ENCODE measurements around the gene PRR12.

PRR12 gene

DNA sequence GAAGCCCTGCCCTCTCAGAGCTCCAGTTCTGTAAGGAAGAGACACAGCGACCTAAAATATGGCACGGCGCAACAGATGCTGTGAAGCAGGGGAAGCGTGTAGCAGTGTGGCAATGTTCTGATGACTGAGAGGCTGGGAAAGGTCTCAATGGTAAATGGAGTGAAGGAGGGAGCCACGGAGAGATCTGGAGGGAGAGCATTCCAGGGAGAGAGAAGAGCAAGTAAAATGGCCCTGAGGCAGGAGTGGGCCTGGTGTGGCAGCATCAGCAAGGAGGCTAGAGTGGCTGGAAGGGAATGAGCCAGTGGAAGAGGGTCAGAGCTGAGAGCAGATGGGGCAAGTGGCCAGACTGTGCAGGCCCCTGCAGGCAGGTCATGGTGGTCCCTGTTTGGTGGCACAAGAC lies 46.8 kb upstream of the PRR12 start:
- POLR2A ChIA-PET, result interaction anchor here (0.8 kb wide), 1 partner anchor 32 kb away, joined by 9 read pairs; no protein-coding TSS in a partner anchor
- H3K27ac ChIP-seq (ENCODE audit: extremely low read depth, low read depth, low read length), result 0 out of 2 replicates have a peak overlapping the region, but pooled peaks have one; percentile 9
- peaks cover 9% of the 10 kb centered on the region for H3K4me1 ChIP-seq (ENCODE audit: control insufficient read depth, insufficient read depth, low read length)
- CTCF ChIA-PET, result interaction anchor here (0.6 to 11.7 kb wide), 3 partner anchors 31 to 42 kb away, joined by 3 to 299 read pairs (median 5); no protein-coding TSS in a partner anchor
- peaks cover 3 to 12% of the 10 kb centered on the region in 2 experiments; a peak in 2 of 3 replicates for H3K36me3 ChIP-seq (ENCODE audit: control insufficient read depth in 2 of 2, insufficient read depth in 1 of 2, low read length in 2 of 2)
- no peaks in the 10 kb centered on the region for H3K9me3 ChIP-seq (ENCODE audit: control insufficient read depth, insufficient read depth, low read depth, low read length)
- H3K4me3 ChIP-seq (ENCODE audit: low read depth, low read length), result no peak overlapping the region
- TF ChIP-seq ZNF501 (tag by site-specific recombination; IDR thresholded peaks at IDR 0.05) (no peak), ZBTB17 (tag by site-specific recombination; IDR thresholded peaks at IDR 0.05) (no peak), BCL11B (tag by site-specific recombination; IDR thresholded peaks at IDR 0.05; ENCODE audit: low read depth) (no peak), ZNF433 (tag by site-specific recombination; IDR thresholded peaks at IDR 0.05; ENCODE audit: low read depth) (no peak), ZNF2 (tag by site-specific recombination; IDR thresholded peaks at IDR 0.05) (no peak), REPIN1 (tag by site-specific recombination; IDR thresholded peaks at IDR 0.05; ENCODE audit: low read depth) (no peak), ZNF19 (tag by site-specific recombination; IDR thresholded peaks at IDR 0.05; ENCODE audit: low read depth) (no peak), ZNF155 (tag by site-specific recombination; IDR thresholded peaks at IDR 0.05) (no peak), ZNF555 (tag by site-specific recombination; conservative IDR thresholded peaks at IDR 0.05) (no peak), KLF10 (tag by site-specific recombination; IDR thresholded peaks at IDR 0.05) (no peak), YY2 (tag by site-specific recombination; IDR thresholded peaks at IDR 0.05) (no peak), ZNF426 (tag by site-specific recombination; IDR thresholded peaks at IDR 0.05) (no peak), ZNF48 (tag by site-specific recombination; IDR thresholded peaks at IDR 0.05) (no peak), ZNF600 (tag by site-specific recombination; IDR thresholded peaks at IDR 0.05) (no peak), ZNF544 (tag by site-specific recombination; IDR thresholded peaks at IDR 0.05) (no peak), ZNF114 (tag by site-specific recombination; IDR thresholded peaks at IDR 0.05) (no peak), WT1 (tag by site-specific recombination; IDR thresholded peaks at IDR 0.05) (no peak), ZNF623 (tag by site-specific recombination; IDR thresholded peaks at IDR 0.05) (peak; percentile 94), ZNF621 (tag by site-specific recombination; IDR thresholded peaks at IDR 0.05) (no peak), HOXC10 (CRISPR knock-in tag; IDR thresholded peaks at IDR 0.05) (no peak), KLF9 (tag by site-specific recombination; IDR thresholded peaks at IDR 0.05; ENCODE audit: low read depth) (no peak)
- TF ChIP-seq, protein P1, sequence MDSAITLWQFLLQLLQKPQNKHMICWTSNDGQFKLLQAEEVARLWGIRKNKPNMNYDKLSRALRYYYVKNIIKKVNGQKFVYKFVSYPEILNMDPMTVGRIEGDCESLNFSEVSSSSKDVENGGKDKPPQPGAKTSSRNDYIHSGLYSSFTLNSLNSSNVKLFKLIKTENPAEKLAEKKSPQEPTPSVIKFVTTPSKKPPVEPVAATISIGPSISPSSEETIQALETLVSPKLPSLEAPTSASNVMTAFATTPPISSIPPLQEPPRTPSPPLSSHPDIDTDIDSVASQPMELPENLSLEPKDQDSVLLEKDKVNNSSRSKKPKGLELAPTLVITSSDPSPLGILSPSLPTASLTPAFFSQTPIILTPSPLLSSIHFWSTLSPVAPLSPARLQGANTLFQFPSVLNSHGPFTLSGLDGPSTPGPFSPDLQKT (IDR thresholded peaks at IDR 0.05; ENCODE audit: borderline replicate concordance, low read depth, low read length), result no peak
- TF ChIP-seq, protein P2, sequence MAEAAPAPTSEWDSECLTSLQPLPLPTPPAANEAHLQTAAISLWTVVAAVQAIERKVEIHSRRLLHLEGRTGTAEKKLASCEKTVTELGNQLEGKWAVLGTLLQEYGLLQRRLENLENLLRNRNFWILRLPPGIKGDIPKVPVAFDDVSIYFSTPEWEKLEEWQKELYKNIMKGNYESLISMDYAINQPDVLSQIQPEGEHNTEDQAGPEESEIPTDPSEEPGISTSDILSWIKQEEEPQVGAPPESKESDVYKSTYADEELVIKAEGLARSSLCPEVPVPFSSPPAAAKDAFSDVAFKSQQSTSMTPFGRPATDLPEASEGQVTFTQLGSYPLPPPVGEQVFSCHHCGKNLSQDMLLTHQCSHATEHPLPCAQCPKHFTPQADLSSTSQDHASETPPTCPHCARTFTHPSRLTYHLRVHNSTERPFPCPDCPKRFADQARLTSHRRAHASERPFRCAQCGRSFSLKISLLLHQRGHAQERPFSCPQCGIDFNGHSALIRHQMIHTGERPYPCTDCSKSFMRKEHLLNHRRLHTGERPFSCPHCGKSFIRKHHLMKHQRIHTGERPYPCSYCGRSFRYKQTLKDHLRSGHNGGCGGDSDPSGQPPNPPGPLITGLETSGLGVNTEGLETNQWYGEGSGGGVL (tag by site-specific recombination; IDR thresholded peaks at IDR 0.05), result no peak
- TF ChIP-seq, protein P3, sequence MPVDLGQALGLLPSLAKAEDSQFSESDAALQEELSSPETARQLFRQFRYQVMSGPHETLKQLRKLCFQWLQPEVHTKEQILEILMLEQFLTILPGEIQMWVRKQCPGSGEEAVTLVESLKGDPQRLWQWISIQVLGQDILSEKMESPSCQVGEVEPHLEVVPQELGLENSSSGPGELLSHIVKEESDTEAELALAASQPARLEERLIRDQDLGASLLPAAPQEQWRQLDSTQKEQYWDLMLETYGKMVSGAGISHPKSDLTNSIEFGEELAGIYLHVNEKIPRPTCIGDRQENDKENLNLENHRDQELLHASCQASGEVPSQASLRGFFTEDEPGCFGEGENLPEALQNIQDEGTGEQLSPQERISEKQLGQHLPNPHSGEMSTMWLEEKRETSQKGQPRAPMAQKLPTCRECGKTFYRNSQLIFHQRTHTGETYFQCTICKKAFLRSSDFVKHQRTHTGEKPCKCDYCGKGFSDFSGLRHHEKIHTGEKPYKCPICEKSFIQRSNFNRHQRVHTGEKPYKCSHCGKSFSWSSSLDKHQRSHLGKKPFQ (tag by site-specific recombination; IDR thresholded peaks at IDR 0.05), result no peak
- TF ChIP-seq, protein P4, sequence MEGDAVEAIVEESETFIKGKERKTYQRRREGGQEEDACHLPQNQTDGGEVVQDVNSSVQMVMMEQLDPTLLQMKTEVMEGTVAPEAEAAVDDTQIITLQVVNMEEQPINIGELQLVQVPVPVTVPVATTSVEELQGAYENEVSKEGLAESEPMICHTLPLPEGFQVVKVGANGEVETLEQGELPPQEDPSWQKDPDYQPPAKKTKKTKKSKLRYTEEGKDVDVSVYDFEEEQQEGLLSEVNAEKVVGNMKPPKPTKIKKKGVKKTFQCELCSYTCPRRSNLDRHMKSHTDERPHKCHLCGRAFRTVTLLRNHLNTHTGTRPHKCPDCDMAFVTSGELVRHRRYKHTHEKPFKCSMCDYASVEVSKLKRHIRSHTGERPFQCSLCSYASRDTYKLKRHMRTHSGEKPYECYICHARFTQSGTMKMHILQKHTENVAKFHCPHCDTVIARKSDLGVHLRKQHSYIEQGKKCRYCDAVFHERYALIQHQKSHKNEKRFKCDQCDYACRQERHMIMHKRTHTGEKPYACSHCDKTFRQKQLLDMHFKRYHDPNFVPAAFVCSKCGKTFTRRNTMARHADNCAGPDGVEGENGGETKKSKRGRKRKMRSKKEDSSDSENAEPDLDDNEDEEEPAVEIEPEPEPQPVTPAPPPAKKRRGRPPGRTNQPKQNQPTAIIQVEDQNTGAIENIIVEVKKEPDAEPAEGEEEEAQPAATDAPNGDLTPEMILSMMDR (tag by site-specific recombination; IDR thresholded peaks at IDR 0.05), result no peak
- TF ChIP-seq, protein P5, sequence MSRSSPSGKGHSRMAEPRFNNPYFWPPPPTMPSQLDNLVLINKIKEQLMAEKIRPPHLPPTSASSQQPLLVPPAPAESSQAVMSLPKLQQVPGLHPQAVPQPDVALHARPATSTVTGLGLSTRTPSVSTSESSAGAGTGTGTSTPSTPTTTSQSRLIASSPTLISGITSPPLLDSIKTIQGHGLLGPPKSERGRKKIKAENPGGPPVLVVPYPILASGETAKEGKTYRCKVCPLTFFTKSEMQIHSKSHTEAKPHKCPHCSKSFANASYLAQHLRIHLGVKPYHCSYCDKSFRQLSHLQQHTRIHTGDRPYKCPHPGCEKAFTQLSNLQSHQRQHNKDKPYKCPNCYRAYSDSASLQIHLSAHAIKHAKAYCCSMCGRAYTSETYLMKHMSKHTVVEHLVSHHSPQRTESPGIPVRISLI (tag by site-specific recombination; IDR thresholded peaks at IDR 0.05), result no peak
- TF ChIP-seq, protein P6, sequence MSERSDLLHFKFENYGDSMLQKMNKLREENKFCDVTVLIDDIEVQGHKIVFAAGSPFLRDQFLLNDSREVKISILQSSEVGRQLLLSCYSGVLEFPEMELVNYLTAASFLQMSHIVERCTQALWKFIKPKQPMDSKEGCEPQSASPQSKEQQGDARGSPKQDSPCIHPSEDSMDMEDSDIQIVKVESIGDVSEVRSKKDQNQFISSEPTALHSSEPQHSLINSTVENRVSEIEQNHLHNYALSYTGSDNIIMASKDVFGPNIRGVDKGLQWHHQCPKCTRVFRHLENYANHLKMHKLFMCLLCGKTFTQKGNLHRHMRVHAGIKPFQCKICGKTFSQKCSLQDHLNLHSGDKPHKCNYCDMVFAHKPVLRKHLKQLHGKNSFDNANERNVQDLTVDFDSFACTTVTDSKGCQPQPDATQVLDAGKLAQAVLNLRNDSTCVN (tag by site-specific recombination; optimal IDR thresholded peaks at IDR 0.05), result no peak
- TF ChIP-seq, protein P7, sequence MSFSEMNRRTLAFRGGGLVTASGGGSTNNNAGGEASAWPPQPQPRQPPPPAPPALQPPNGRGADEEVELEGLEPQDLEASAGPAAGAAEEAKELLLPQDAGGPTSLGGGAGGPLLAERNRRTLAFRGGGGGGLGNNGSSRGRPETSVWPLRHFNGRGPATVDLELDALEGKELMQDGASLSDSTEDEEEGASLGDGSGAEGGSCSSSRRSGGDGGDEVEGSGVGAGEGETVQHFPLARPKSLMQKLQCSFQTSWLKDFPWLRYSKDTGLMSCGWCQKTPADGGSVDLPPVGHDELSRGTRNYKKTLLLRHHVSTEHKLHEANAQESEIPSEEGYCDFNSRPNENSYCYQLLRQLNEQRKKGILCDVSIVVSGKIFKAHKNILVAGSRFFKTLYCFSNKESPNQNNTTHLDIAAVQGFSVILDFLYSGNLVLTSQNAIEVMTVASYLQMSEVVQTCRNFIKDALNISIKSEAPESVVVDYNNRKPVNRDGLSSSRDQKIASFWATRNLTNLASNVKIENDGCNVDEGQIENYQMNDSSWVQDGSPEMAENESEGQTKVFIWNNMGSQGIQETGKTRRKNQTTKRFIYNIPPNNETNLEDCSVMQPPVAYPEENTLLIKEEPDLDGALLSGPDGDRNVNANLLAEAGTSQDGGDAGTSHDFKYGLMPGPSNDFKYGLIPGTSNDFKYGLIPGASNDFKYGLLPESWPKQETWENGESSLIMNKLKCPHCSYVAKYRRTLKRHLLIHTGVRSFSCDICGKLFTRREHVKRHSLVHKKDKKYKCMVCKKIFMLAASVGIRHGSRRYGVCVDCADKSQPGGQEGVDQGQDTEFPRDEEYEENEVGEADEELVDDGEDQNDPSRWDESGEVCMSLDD (tag by site-specific recombination; IDR thresholded peaks at IDR 0.05), result 0 out of 2 replicates have a peak, but pooled peaks have one; percentile 8

All from HEK293 (cell line).